Vagina (tissue), 2 donors: ENCODE measurements around the gene SLC35E3. TPM values are rescaled to one million over a fixed set of nuclear protein-coding genes. Genes with fewer than 3 reads are reported as not detected.
A peak's percentile ranks its signal among the peaks of the same experiment; 100 is the strongest.

Experiments used
- DNase-seq, 2 donors: peaks; one replicate each; pipeline ENCODE4 v3.0.0-alpha.2; 2017; ENCODE audit errors: extremely low spot score in 2 of 2
- H3K27ac ChIP-seq: fragments of 200-600 bp; sonication (generic); one replicate; pipeline ENCODE4 v1.5.1; 2019
- H3K27me3 ChIP-seq: fragments of 200-600 bp; sonication (generic); one replicate; pipeline ENCODE4 v1.5.1; 2019
- H3K36me3 ChIP-seq, 2 donors: fragments of 200-600 bp; sonication (generic); one replicate each; pipeline ENCODE4 v1.5.1; 2017 to 2019
- H3K4me1 ChIP-seq: fragments of 200-600 bp; sonication (generic); one replicate; pipeline ENCODE4 v1.5.1; 2019
- H3K4me3 ChIP-seq, 2 donors: fragments of 200-600 bp; sonication (generic); 1 replicate in 1 of 2; 2 replicates in 1 of 2; pipeline ENCODE4 v1.5.1; 2016 to 2019
- H3K9me3 ChIP-seq: fragments of 200-600 bp; sonication (generic); one replicate; pipeline ENCODE4 v1.5.1; 2019
- POLR2A ChIP-seq, 2 donors: fragments of 450-650 bp; IDR thresholded peaks; one replicate each; pipeline ENCODE4 v1.6.1; 2017; ENCODE audit warnings: antibody characterized with exemption in 2 of 2, mild to moderate bottlenecking in 2 of 2, moderate library complexity in 2 of 2
- POLR2AphosphoS5 ChIP-seq, 2 donors: sonication (generic); formaldehyde crosslinking; IDR thresholded peaks; one replicate each; pipeline ENCODE4 v1.9.0; 2017; ENCODE audit warnings: antibody characterized with exemption in 2 of 2, mild to moderate bottlenecking in 2 of 2, low read depth in 1 of 2; ENCODE audit not compliant: insufficient read depth in 1 of 2
- intact Hi-C: fragments of 100-400 bp; cut with DNase I; formaldehyde crosslinking; loops from one replicate; pipeline ENCODE4 v1.15.1; 2023
- total RNA-seq: library from RNA; depleted of rRNA; stranded (reverse); fragments of >200 nt; gene quantifications from one replicate; pipeline ENCODE4 v1.2.3, GENCODE V29; 2016
- TF ChIP-seq, protein P1 (sequence below), 3 experiments: fragments of 450-650 bp in 2 of 3; fragments of 200-600 bp in 1 of 3; sonication (generic) in 1 of 3; IDR thresholded peaks; one replicate each; pipeline ENCODE4 v1.5.1; 2017 to 2019; ENCODE audit warnings: antibody characterized with exemption in 3 of 3, mild to moderate bottlenecking in 2 of 3, moderate library complexity in 2 of 3

The SLC35E3 gene
- total RNA-seq, 1 donor from 2014 or later = 5.9 TPM

DNA sequence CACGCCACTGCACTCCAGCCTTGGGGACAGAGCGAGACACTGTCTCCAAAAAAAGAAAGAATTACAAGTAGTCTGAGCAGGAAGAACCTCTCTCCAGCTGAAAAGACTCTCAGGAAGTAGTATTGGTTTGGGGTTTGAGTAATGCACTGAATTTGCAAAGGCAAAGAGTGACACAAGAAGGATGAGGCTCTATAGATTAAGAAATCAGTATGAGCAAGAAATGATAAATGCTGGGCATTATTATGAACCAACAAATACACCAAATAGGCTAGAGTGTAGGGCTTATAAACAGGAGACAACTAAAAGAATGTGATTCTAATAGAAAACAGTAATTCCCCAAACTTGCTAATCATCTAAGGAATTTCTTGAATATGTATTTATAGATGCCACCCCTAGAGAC, 2.6 kb upstream of the SLC35E3 start:
- Histone ChIP-seq H3K4me1 (peaks cover 17% of the 10 kb centered on the region), H3K9me3 (no peaks in the 10 kb centered on the region), H3K27ac (no peak overlapping the region), H3K4me3 (no peak overlapping the region), H3K36me3 (peaks cover 0 to 9% of the 10 kb centered on the region in 2 donors), H3K27me3 (no peaks in the 10 kb centered on the region)
- TF ChIP-seq POLR2AphosphoS5 (IDR thresholded peaks at IDR 0.05; ENCODE audit: insufficient read depth in 1 of 2, low read depth in 1 of 2) = no peak
- no peak for TF ChIP-seq POLR2A (IDR thresholded peaks at IDR 0.05)
- TF ChIP-seq, protein P1, sequence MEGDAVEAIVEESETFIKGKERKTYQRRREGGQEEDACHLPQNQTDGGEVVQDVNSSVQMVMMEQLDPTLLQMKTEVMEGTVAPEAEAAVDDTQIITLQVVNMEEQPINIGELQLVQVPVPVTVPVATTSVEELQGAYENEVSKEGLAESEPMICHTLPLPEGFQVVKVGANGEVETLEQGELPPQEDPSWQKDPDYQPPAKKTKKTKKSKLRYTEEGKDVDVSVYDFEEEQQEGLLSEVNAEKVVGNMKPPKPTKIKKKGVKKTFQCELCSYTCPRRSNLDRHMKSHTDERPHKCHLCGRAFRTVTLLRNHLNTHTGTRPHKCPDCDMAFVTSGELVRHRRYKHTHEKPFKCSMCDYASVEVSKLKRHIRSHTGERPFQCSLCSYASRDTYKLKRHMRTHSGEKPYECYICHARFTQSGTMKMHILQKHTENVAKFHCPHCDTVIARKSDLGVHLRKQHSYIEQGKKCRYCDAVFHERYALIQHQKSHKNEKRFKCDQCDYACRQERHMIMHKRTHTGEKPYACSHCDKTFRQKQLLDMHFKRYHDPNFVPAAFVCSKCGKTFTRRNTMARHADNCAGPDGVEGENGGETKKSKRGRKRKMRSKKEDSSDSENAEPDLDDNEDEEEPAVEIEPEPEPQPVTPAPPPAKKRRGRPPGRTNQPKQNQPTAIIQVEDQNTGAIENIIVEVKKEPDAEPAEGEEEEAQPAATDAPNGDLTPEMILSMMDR (IDR thresholded peaks at IDR 0.05) = no peak
- intact Hi-C loops = no loop called here
- no peak for DNase-seq

GRCh38 chr12:68745376-68745903, 536 bp upstream of the SLC35E3 start:
- no peaks in the 10 kb centered on the region for H3K27me3 ChIP-seq
- H3K4me1 ChIP-seq = peaks cover 17% of the 10 kb centered on the region
- DNase-seq = no peak
- TF ChIP-seq, protein P1 (IDR thresholded peaks at IDR 0.05) = no peak
- no peak for TF ChIP-seq POLR2AphosphoS5 (IDR thresholded peaks at IDR 0.05; ENCODE audit: insufficient read depth in 1 of 2, low read depth in 1 of 2)
- TF ChIP-seq POLR2A (IDR thresholded peaks at IDR 0.05) = no peak
- H3K9me3 ChIP-seq = no peaks in the 10 kb centered on the region
- H3K27ac ChIP-seq = peak overlapping the region; percentile 78
- H3K36me3 ChIP-seq = peaks cover 0 to 9% of the 10 kb centered on the region in 2 donors
- intact Hi-C loops = no loop called here
- H3K4me3 ChIP-seq = peak overlapping the region; percentile 67 to 70

GRCh38 chr12:68746572-68747180, 700 bp downstream of the SLC35E3 start:
- intact Hi-C loops = no loop called here
- DNase-seq = peak in 1 of 2 donors; percentile 89
- Histone ChIP-seq H3K4me3 (peak overlapping the region; percentile 67 to 70), H3K36me3 (peaks cover 0 to 9% of the 10 kb centered on the region in 2 donors), H3K27ac (peak overlapping the region; percentile 78), H3K27me3 (no peaks in the 10 kb centered on the region), H3K9me3 (no peaks in the 10 kb centered on the region), H3K4me1 (peaks cover 17% of the 10 kb centered on the region)
- TF ChIP-seq, protein P1 (IDR thresholded peaks at IDR 0.05) = no peak
- TF ChIP-seq POLR2AphosphoS5 (IDR thresholded peaks at IDR 0.05; ENCODE audit: insufficient read depth in 1 of 2, low read depth in 1 of 2) = no peak
- no peak for TF ChIP-seq POLR2A (IDR thresholded peaks at IDR 0.05)

- Histone ChIP-seq H3K27me3 (no peaks in the 10 kb centered on the region), H3K36me3 (peaks cover 0 to 11% of the 10 kb centered on the region in 2 donors), H3K9me3 (no peaks in the 10 kb centered on the region), H3K4me1 (peaks cover 17% of the 10 kb centered on the region), H3K27ac (no peak overlapping the region), H3K4me3 (no peak overlapping the region)
- intact Hi-C loops = no loop called here
- no peak for TF ChIP-seq POLR2A (IDR thresholded peaks at IDR 0.05)
- no peak for TF ChIP-seq POLR2AphosphoS5 (IDR thresholded peaks at IDR 0.05; ENCODE audit: insufficient read depth in 1 of 2, low read depth in 1 of 2)
- TF ChIP-seq, protein P1 (IDR thresholded peaks at IDR 0.05) = no peak
- DNase-seq = no peak
These were observed 3.5 kb downstream of the SLC35E3 start for GRCh38 chr12:68749443-68749842.

GRCh38 chr12:68749861-68750260, 3.9 kb downstream of the SLC35E3 start:
- intact Hi-C loops = no loop called here
- H3K27ac ChIP-seq = no peak overlapping the region
- no peak for DNase-seq
- TF ChIP-seq POLR2AphosphoS5 (IDR thresholded peaks at IDR 0.05; ENCODE audit: insufficient read depth in 1 of 2, low read depth in 1 of 2) (no peak), POLR2A (IDR thresholded peaks at IDR 0.05) (no peak)
- TF ChIP-seq, protein P1 (IDR thresholded peaks at IDR 0.05) = no peak
- peaks cover 0 to 15% of the 10 kb centered on the region in 2 donors for H3K36me3 ChIP-seq
- no peak overlapping the region for H3K4me3 ChIP-seq
- H3K4me1 ChIP-seq = peaks cover 17% of the 10 kb centered on the region
- H3K27me3 ChIP-seq = no peaks in the 10 kb centered on the region
- H3K9me3 ChIP-seq = no peaks in the 10 kb centered on the region
